ENCODE measurements around the gene KCNK13.
"Not testable (repeated sequence)": the region's sequence is repeated elsewhere in the genome, so short reads cannot be mapped to it uniquely, and the experiment has no call there.

KCNK13 gene

GRCh38 chr14:90060312-90060964 lies 1.4 kb upstream of the KCNK13 start:
- DNase-seq (ENCODE audit: insufficient read length, low spot score) (peak; percentile 48), FAIRE-seq (peak; percentile 77)

GRCh38 chr14:90060965-90061684 lies 669 bp upstream of the KCNK13 start:
- FAIRE-seq = no peak
- no peak for DNase-seq (ENCODE audit: insufficient read length, low spot score)

GRCh38 chr14:90062127-90062794 lies 467 bp downstream of the KCNK13 start:
- FAIRE-seq (no peak), DNase-seq (ENCODE audit: insufficient read length, low spot score) (no peak)

DNA sequence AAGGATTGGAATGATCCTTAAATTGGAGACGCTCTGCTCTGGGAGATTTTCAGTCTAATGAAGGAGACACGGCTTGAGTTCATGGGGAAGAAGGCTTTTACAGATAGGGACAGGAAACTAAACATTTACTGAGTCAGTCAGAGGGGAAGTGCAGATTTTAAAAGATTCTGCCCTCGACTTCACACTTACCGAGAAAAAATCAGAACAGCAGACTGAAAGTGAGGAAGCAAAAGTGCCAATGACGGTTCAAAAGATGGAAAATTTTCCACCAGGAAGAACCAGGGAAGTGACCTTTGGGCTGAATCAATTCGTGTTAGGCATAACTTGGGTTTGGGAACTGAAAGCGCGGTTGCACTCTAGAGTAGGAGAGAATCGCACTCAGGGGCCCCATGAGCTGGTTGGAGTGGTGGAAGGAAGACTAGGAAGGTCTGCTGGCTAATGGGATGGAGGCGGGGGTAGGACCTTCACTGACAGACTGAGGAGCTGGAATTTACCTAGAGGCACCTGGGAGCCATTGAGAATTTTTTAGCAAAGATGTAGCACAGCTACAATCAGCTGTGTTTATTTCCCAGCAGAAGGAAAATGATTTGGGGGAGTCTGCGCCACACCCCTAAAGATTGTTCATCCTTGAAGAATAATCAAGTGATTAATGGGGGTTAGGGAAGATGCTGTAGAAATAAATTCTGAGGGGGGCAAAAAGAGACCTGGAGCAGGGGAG lies 1.2 kb downstream of the KCNK13 start:
- FAIRE-seq = no peak
- DNase-seq (ENCODE audit: insufficient read length, low spot score) = no peak

DNA sequence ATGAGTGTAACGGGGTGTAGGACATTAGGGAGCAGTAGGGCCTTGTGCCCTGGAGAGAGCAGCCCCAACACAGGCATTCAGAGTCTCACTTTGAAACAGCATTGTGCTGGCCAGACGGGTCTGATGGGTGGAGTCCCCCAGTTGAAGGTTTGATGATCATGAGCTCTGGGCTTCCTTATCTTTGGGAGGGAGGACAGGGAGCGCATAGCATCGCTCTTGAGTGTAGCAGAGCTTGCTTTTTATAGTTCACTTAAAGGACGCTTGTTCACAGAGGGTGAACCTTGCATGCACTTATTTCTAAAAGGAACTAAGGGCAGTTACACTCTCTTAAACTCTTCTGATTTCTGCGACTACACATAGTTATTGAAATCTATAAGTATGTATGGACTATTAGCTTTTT lies 10.6 kb downstream of the KCNK13 start:
- DNase-seq (ENCODE audit: insufficient read length, low spot score) (no peak), FAIRE-seq (no peak)

GRCh38 chr14:90079576-90079975 lies 17.8 kb downstream of the KCNK13 start:
- no peak for FAIRE-seq

DNA sequence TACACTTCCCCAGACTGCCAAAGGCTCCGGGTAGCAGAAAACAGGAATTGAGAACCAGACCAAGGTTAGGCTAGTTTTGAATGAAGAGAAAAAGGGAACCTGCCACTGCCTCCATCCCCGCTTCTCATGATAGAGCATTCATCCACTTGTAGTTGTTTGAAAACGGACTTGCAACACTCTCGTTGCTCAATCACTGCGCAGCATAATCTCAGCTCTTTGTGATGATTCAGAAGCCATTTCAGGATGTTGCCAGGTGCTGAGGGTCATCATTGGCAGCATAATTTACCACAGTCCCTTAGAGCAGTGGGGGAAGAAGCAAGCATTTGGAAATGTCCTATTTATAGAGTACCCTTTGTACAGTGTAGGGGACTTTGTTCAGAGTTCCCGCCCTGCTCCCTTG lies 25.6 kb downstream of the KCNK13 start:
- DNase-seq (ENCODE audit: insufficient read length, low spot score) = no peak
- FAIRE-seq = no peak

More at GRCh38 chr14:90079576-90079975, 17.8 kb downstream of the KCNK13 start:
- no peak for DNase-seq (ENCODE audit: insufficient read length, low spot score)

GRCh38 chr14:90088176-90088575 lies 26.4 kb downstream of the KCNK13 start:
- FAIRE-seq (no peak), DNase-seq (ENCODE audit: insufficient read length, low spot score) (no peak)

GRCh38 chr14:90089486-90089885 lies 27.7 kb downstream of the KCNK13 start:
- not testable (repeated sequence) for FAIRE-seq; DNase-seq (ENCODE audit: insufficient read length, low spot score)

DNA sequence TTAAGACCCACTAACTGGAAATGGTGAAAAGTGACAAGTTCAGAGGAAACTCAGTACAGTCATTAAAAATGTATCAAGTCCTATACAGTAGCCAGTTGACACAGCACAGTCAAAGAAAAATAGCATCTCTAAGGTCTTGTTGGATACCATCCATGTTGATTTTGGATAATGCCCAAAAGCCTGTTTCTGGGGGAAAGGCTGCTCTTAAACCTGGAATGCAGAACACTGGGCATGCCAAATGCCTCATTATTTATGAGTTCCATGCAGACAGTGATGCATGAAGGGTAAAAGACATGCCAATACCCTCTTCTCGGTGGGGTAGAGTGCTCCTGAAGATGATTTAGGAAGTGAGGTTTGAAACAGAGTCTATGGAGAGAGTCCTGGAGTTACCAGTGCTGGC lies 29.6 kb downstream of the KCNK13 start:
- no peak for DNase-seq (ENCODE audit: insufficient read length, low spot score)
- no peak for FAIRE-seq

- DNase-seq (ENCODE audit: insufficient read length, low spot score) (no peak), FAIRE-seq (no peak)
Measured at GRCh38 chr14:90093942-90094595, 32.3 kb downstream of the KCNK13 start.

GRCh38 chr14:90095096-90095495 lies 33.3 kb downstream of the KCNK13 start:
- FAIRE-seq (no peak), DNase-seq (ENCODE audit: insufficient read length, low spot score) (no peak)

DNA sequence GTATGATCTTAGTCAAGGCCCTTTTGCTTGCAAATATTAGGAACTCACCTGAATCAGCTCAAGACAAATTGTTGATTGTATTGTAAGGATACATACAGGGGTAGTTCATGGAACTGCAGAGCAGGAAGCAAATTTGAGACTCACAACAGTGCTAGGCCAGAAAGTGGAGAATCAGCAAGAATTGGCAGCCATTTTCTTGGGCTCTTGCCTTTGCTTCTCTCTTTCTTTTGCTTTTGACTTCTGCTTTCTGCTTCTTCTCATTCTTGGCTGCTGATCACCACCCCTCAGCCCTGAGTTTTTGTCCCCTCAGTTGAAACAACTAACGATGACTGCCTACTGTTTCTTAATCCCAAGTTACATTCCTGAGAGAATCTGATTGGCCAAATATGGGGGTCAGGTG lies 34.8 kb downstream of the KCNK13 start:
- no peak for FAIRE-seq
- DNase-seq (ENCODE audit: insufficient read length, low spot score) = no peak

DNA sequence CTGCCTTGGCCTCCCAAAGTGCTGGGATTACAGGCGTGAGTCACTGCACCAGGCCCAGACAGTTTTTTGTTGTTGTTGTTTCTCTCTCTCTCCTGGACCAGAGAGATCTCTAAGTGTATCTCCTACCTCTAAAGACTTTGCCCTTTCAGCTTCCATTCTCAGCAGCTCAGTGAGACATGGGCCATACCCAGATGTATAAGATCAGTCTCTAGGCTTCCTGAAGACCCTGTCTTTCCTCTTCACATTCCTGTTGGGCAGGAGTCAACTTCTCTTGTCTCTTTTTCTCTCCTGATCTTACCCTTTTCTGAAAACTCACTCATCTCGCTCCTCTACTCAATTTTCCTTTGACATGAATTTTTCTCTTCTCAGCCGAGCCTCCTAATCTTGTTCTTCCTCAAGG lies 42.0 kb downstream of the KCNK13 start:
- DNase-seq (ENCODE audit: insufficient read length, low spot score) (no peak), FAIRE-seq (no peak)

DNA sequence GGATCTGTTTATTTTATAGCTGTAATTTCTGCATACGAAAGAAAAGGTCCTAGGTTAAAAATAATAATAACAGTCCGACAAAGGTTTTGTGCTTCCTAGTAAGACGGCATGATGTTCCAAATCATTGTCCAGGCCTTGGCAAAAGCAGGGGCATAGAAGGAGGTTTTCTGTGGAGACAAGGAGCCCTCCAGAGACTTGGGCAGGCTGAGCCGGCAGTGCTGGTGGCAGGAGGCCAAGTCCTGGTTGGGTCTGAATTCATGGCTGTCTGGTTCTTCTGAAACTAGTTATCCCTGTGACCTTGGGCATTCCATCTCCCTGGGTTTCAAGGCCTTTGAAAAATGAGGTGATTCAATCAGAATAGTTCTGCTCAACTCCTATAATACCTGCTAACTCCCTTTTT lies 44.0 kb downstream of the KCNK13 start:
- FAIRE-seq (no peak), DNase-seq (ENCODE audit: insufficient read length, low spot score) (no peak)

- FAIRE-seq (no peak), DNase-seq (ENCODE audit: insufficient read length, low spot score) (no peak)
Measured at GRCh38 chr14:90107789-90108188, 46.0 kb downstream of the KCNK13 start.

GRCh38 chr14:90109858-90110257 lies 48.1 kb downstream of the KCNK13 start:
- DNase-seq (ENCODE audit: insufficient read length, low spot score) (no peak), FAIRE-seq (no peak)

GRCh38 chr14:90111895-90112534 lies 50.2 kb downstream of the KCNK13 start:
- DNase-seq (ENCODE audit: insufficient read length, low spot score) (no peak), FAIRE-seq (no peak)

DNA sequence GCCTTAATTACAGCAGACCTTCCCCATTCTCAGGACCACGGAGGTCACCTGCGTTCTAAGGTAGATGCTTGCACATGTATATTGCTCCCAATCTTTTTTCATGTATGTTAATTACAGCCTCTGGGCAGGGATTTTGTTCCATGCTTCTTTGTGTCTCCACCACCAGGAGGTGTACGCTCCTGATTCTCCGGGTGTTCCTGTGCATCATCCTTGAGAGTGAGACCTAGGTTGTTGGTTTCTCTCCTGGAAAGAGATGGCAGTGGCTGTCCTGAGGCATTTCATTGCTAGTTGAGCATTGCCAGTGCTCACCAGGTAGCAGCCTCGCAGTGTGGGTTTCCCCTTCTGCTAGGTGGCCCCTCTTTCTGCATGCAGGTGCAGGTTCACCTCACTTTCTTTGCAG lies 52.8 kb downstream of the KCNK13 start:
- FAIRE-seq = no peak
- DNase-seq (ENCODE audit: insufficient read length, low spot score) = no peak

- DNase-seq (ENCODE audit: insufficient read length, low spot score) (no peak), FAIRE-seq (no peak)
Measured at GRCh38 chr14:90115780-90116179, 54.0 kb downstream of the KCNK13 start.

Measured in GM19239 (cell line).